B cell (primary cell): Measurements from ENCODE around the gene GIMAP8. TPM values are rescaled to one million over a fixed set of nuclear protein-coding genes. Genes with fewer than 3 reads are reported as not detected.
A peak's percentile ranks its signal among the peaks of the same experiment; 100 is the strongest.

Experiments used
- ATAC-seq: fragments of 200-7000 bp; cut with Tn5 transposase; one replicate; pipeline ENCODE4 v1.10.0; 2021; ENCODE audit warnings: low read depth, mild to moderate bottlenecking, moderate number of reproducible peaks, moderate library complexity
- CTCF ChIA-PET: fragments of 350-600 bp; sonication (Branson Sonifier 250); formaldehyde crosslinking; loops from one replicate; lab custom pipeline; 2021; ENCODE audit warnings: antibody characterized with exemption, inconsistent platforms; lab: Charles Lee
- POLR2A ChIA-PET: fragments of 350-600 bp; sonication (Branson Sonifier 250); formaldehyde crosslinking; loops from one replicate; lab custom pipeline; 2021; ENCODE audit warnings: antibody characterized with exemption; lab: Charles Lee
- DNase-seq: peaks from one replicate; pipeline ENCODE4 v3.0.0; 2013
- H2AFZ ChIP-seq: 2 replicates; pipeline ENCODE4 v1.6.1; 2012; ENCODE audit warnings: mild to moderate bottlenecking, low read depth, low read length; ENCODE audit not compliant: insufficient read depth, poor library complexity, severe bottlenecking
- H3K27ac ChIP-seq, 2 donors: 1 replicate in 1 of 2; 2 replicates in 1 of 2; pipeline ENCODE4 v1.5.1; 2012 to 2013; ENCODE audit warnings: low read length in 2 of 2, mild to moderate bottlenecking in 2 of 2, moderate library complexity in 1 of 2
- H3K27me3 ChIP-seq, 4 experiments: fragments of 200-600 bp in 1 of 4; sonication (generic) in 1 of 4; replicated peaks in 1 of 4; 1 replicate in 2 of 4; 2 replicates in 2 of 4; pipeline versions ENCODE4 v1.6.1 to v1.7.0; 2013 to 2016; ENCODE audit warnings: low read length in 3 of 4, mild to moderate bottlenecking in 2 of 4, mixed read lengths in 1 of 4, moderate library complexity in 1 of 4; ENCODE audit not compliant: insufficient read depth in 4 of 4, control insufficient read depth in 3 of 4; ENCODE audit errors: control extremely low read depth in 1 of 4
- H3K36me3 ChIP-seq, 2 experiments: replicated peaks in 1 of 2; 1 replicate in 1 of 2; 2 replicates in 1 of 2; pipeline versions ENCODE4 v1.6.1 to v1.7.1; 2013; ENCODE audit warnings: low read length in 1 of 2; ENCODE audit not compliant: insufficient read depth in 2 of 2, control insufficient read depth in 1 of 2; ENCODE audit errors: control extremely low read depth in 1 of 2, extremely low read depth in 1 of 2
- H3K4me1 ChIP-seq, 2 donors: fragments of 200-600 bp in 1 of 2; sonication (generic) in 1 of 2; 1 replicate in 1 of 2; 2 replicates in 1 of 2; pipeline versions ENCODE4 v1.5.1 to v1.6.1; 2013 to 2017; ENCODE audit warnings: low read length in 2 of 2; ENCODE audit not compliant: control insufficient read depth in 2 of 2, insufficient read depth in 2 of 2
- H3K4me2 ChIP-seq: replicated peaks from 2 replicates; pipeline ENCODE3; 2012; ENCODE audit warnings: mild to moderate bottlenecking, low read depth, low read length; ENCODE audit not compliant: poor library complexity, severe bottlenecking
- H3K4me3 ChIP-seq, 5 experiments: fragments of 200-600 bp in 1 of 5; sonication (generic) in 1 of 5; 1 replicate in 3 of 5; 2 replicates in 2 of 5; pipeline versions ENCODE4 v1.5.1 to v1.7.0; 2011 to 2016; ENCODE audit warnings: low read length in 4 of 5, mild to moderate bottlenecking in 4 of 5, low read depth in 2 of 5, control low read depth in 1 of 5, moderate library complexity in 1 of 5; ENCODE audit not compliant: insufficient read depth in 1 of 5; ENCODE audit errors: control extremely low read depth in 1 of 5, extremely low read depth in 1 of 5
- H3K79me2 ChIP-seq: fragments of 200-600 bp; sonication (generic); one replicate; pipeline ENCODE4 v1.6.0; 2016; ENCODE audit warnings: low read length; ENCODE audit not compliant: control insufficient read depth, insufficient read depth
- H3K9ac ChIP-seq: fragments of 200-600 bp; sonication (generic); 2 replicates; pipeline ENCODE4 v1.6.1; 2017; ENCODE audit warnings: mild to moderate bottlenecking, low read length, moderate library complexity
- H3K9me3 ChIP-seq, 3 donors: one replicate each; pipeline versions ENCODE4 v1.6.1 to v1.7.1; 2013; ENCODE audit warnings: low read length in 2 of 3; ENCODE audit not compliant: control insufficient read depth in 2 of 3, insufficient read depth in 1 of 3; ENCODE audit errors: control extremely low read depth in 1 of 3
- H4K20me1 ChIP-seq: 2 replicates; pipeline ENCODE4 v1.6.0; 2012; ENCODE audit warnings: mild to moderate bottlenecking, low read length; ENCODE audit not compliant: insufficient read depth, control insufficient read depth, poor library complexity, severe bottlenecking
- H3K27ac Mint-ChIP-seq: one replicate; pipeline ENCODE4 v1.8.0; 2021; ENCODE audit warnings: mixed read lengths
- H3K27me3 Mint-ChIP-seq: one replicate; pipeline ENCODE4 v1.8.0; 2021; ENCODE audit warnings: mixed read lengths
- H3K4me1 Mint-ChIP-seq: one replicate; pipeline ENCODE4 v1.8.0; 2021; ENCODE audit warnings: mixed read lengths
- H3K4me3 Mint-ChIP-seq: one replicate; pipeline ENCODE4 v1.8.0; 2021; ENCODE audit warnings: mixed read lengths
- H3K9me3 Mint-ChIP-seq: one replicate; pipeline ENCODE4 v1.8.0; 2022; ENCODE audit warnings: mixed read lengths; ENCODE audit not compliant: insufficient read depth
- CTCF ChIP-seq: fragments of 200-600 bp; IDR thresholded peaks from one replicate; pipeline ENCODE4 v1.8.0; 2022; ENCODE audit warnings: antibody characterized with exemption, mild to moderate bottlenecking
- EZH2 ChIP-seq: IDR thresholded peaks from 2 replicates; pipeline ENCODE4 v1.6.1; 2012; ENCODE audit warnings: borderline replicate concordance, low read depth, mild to moderate bottlenecking, moderate library complexity, low read length; ENCODE audit not compliant: insufficient read depth, poor library complexity, severe bottlenecking
- WGBS: methylation state at CpG from one replicate; pipeline ENCODE4 v1.1.5; 2013; ENCODE audit warnings: missing lambda C conversion rate; ENCODE audit not compliant: insufficient coverage; 5-methylcytosine and 5-hydroxymethylcytosine counted together
- intact Hi-C: fragments of 100-400 bp; cut with micrococcal nuclease; formaldehyde crosslinking; loops from one replicate; pipeline ENCODE4 v1.10.0; 2022
- polyA plus RNA-seq: library from polyadenylated mRNA; depleted of rRNA; stranded (reverse); fragments of >200 nt; gene quantifications from 2 replicates; pipeline ENCODE4 v1.2.3, GENCODE V29; 2012
- total RNA-seq, 2 donors: library from RNA; stranded (reverse); fragments of 120-200 nt in 1 of 2; gene quantifications; 1 replicate in 1 of 2; 2 replicates in 1 of 2; pipeline versions ENCODE4 v1.2.3 to v1.2.4, GENCODE V29; 2013 to 2022

Gene GIMAP8
- total and polyA plus RNA-seq, 2 donors (not counting 1 experiment from before 2014, with no cell fraction given) = 0.34 to 0.47 TPM

- Mint-ChIP-seq H3K4me3 (peak overlapping the region; percentile 90), H3K27ac (peak overlapping the region; percentile 50), H3K27me3 (peaks cover 29% of the 10 kb centered on the region), H3K4me1 (peaks cover 44% of the 10 kb centered on the region), H3K9me3 (no peaks in the 10 kb centered on the region)
- Histone ChIP-seq H3K79me2 (no peaks in the 10 kb centered on the region), H3K4me1 (peaks cover 29 to 38% of the 10 kb centered on the region in 2 donors), H3K4me3 (peak overlapping the region; percentile 7 to 63 (median 45)), H3K4me2 (peak overlapping the region; percentile 67), H3K9me3 (no peaks in the 10 kb centered on the region), H2AFZ (peak overlapping the region; percentile 49), H3K27me3 (peaks cover 0 to 38% (median 6%) of the 10 kb centered on the region in 4 experiments), H3K36me3 (no peaks in the 10 kb centered on the region), H3K27ac (no peak overlapping the region), H3K9ac (peak overlapping the region; percentile 39), H4K20me1 (no peaks in the 10 kb centered on the region)
- peak; percentile 58 for DNase-seq
- intact Hi-C loops = no loop called here
- POLR2A ChIA-PET = no interaction called here
- TF ChIP-seq CTCF (no peak), EZH2 (no peak)
- CTCF ChIA-PET = interaction anchor here (0.9 to 4.7 kb wide), 7 partner anchors 13 to 428 kb away, joined by 3 to 33 read pairs (median 3); no protein-coding TSS in a partner anchor
- ATAC-seq = peak; percentile 46
- under 1% methylated on average over 16 of the region's 19 CpGs for WGBS
Measured at GRCh38 chr7:150451097-150451793, 815 bp downstream of the GIMAP8 start.
